Breast epithelium (tissue), 3 donors: ENCODE measurements around the gene ABCC10.

Experiments
- CTCF ChIP-seq, 3 donors: fragments of 450-650 bp; IDR thresholded peaks; one replicate each; pipeline ENCODE4 v1.5.1; 2016 to 2017; ENCODE audit warnings: antibody characterized with exemption in 3 of 3, mild to moderate bottlenecking in 3 of 3, moderate library complexity in 3 of 3
- POLR2A ChIP-seq: fragments of 450-650 bp; IDR thresholded peaks from one replicate; pipeline ENCODE4 v1.6.1; 2016; ENCODE audit warnings: antibody characterized with exemption, mild to moderate bottlenecking, moderate library complexity
- POLR2AphosphoS5 ChIP-seq, 3 donors: sonication (generic); formaldehyde crosslinking; IDR thresholded peaks; one replicate each; pipeline ENCODE4 v1.6.1; 2017; ENCODE audit warnings: antibody characterized with exemption in 3 of 3

GRCh38 chr6:43471399-43471798, 44.1 kb downstream of the ABCC10 start:
- TF ChIP-seq CTCF (IDR thresholded peaks at IDR 0.05) (no peak), POLR2A (no peak), POLR2AphosphoS5 (IDR thresholded peaks at IDR 0.05) (no peak)
